HEK293T (cell line): Measurements from ENCODE around the gene CDC45.
"Not testable (repeated sequence)": the region's sequence is repeated elsewhere in the genome, so short reads cannot be mapped to it uniquely, and the experiment has no call there.

ENCODE experiments used
- CTCF ChIA-PET: fragments of 350-600 bp; formaldehyde crosslinking; extraction: SDS; loops from one replicate; lab custom pipeline; 2021; ENCODE audit warnings: antibody characterized with exemption, inconsistent platforms; lab: Yijun Ruan, JAX
- POLR2A ChIA-PET: fragments of 350-600 bp; formaldehyde crosslinking; extraction: SDS; loops from one replicate; lab custom pipeline; 2020; ENCODE audit warnings: antibody characterized with exemption, inconsistent platforms; lab: Yijun Ruan, JAX
- DNase-seq: peaks from one replicate; pipeline ENCODE4 v3.0.0; 2012; ENCODE audit warnings: mixed read lengths; ENCODE audit errors: extremely low spot score
- ARNT ChIP-seq: fragments of 450-650 bp; IDR thresholded peaks from 2 replicates; pipeline ENCODE4 v1.6.1; 2017; ENCODE audit warnings: mild to moderate bottlenecking
- BHLHE40 ChIP-seq: fragments of 450-650 bp; IDR thresholded peaks from 2 replicates; pipeline ENCODE4 v1.6.1; 2016; ENCODE audit warnings: mild to moderate bottlenecking, moderate library complexity, borderline replicate concordance
- CTBP1 ChIP-seq: fragments of 450-650 bp; IDR thresholded peaks from 2 replicates; pipeline ENCODE4 v1.6.1; 2016; ENCODE audit warnings: borderline replicate concordance
- ELF4 ChIP-seq: fragments of 450-650 bp; IDR thresholded peaks from 2 replicates; pipeline ENCODE4 v1.6.1; 2017; ENCODE audit warnings: antibody characterized with exemption
- FOXA1 ChIP-seq: fragments of 450-650 bp; IDR thresholded peaks from 2 replicates; pipeline ENCODE4 v1.6.1; 2016; ENCODE audit warnings: mild to moderate bottlenecking
- FOXK2 ChIP-seq: fragments of 450-650 bp; IDR thresholded peaks from 2 replicates; pipeline ENCODE4 v1.6.1; 2016; ENCODE audit warnings: mild to moderate bottlenecking
- FOXM1 ChIP-seq: fragments of 450-650 bp; IDR thresholded peaks from 2 replicates; pipeline ENCODE4 v1.6.1; 2017; ENCODE audit warnings: mild to moderate bottlenecking, borderline replicate concordance
- HDGF ChIP-seq: fragments of 450-650 bp; IDR thresholded peaks from 2 replicates; pipeline ENCODE4 v1.6.1; 2017; ENCODE audit warnings: antibody characterized with exemption, borderline replicate concordance
- L3MBTL2 ChIP-seq: fragments of 450-650 bp; conservative IDR thresholded peaks from 2 replicates; pipeline ENCODE4 v1.6.1; 2016; ENCODE audit warnings: mild to moderate bottlenecking
- LEF1 ChIP-seq: fragments of 450-650 bp; IDR thresholded peaks from 2 replicates; pipeline ENCODE4 v1.6.1; 2017; ENCODE audit warnings: mild to moderate bottlenecking, borderline replicate concordance
- NFRKB ChIP-seq: fragments of 450-650 bp; IDR thresholded peaks from 2 replicates; pipeline ENCODE4 v1.6.1; 2016; ENCODE audit warnings: mild to moderate bottlenecking, moderate library complexity
- SP1 ChIP-seq: fragments of 450-650 bp; IDR thresholded peaks from 2 replicates; pipeline ENCODE4 v1.6.1; 2017
- SUZ12 ChIP-seq: fragments of 450-650 bp; IDR thresholded peaks from 2 replicates; pipeline ENCODE4 v1.6.1; 2016; ENCODE audit warnings: mild to moderate bottlenecking
- TARDBP ChIP-seq: fragments of 450-650 bp; IDR thresholded peaks from 2 replicates; pipeline ENCODE4 v1.6.1; 2016
- ZNF384 ChIP-seq: fragments of 450-650 bp; IDR thresholded peaks from 2 replicates; pipeline ENCODE4 v1.6.1; 2016
- TF ChIP-seq, protein P1 (sequence below): fragments of 450-650 bp; IDR thresholded peaks from 2 replicates; pipeline ENCODE4 v1.6.1; 2016

Gene CDC45

GRCh38 chr22:19543970-19544708 lies 64.4 kb downstream of the CDC45 start:
- POLR2A ChIA-PET: no interaction called here

DNA sequence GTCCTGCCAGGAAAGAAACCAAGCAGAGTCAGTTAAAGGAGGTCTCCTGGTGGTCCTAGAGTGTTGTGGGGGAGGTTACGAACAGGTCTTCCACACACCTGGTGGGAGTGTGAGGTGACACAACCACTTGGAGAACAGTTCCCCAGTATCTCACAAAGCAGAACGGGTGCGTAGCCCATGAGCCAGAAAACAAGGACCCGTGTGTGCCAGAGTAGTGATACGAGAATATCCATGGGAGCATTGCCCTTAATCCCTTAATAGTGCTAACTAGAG lies 66.2 kb downstream of the CDC45 start:
- POLR2A ChIA-PET: no interaction called here
- TF ChIP-seq FOXM1 (no peak), SUZ12 (no peak), LEF1 (no peak), NFRKB (no peak), ZNF384 (no peak), BHLHE40 (no peak)
- TF ChIP-seq, protein P1, sequence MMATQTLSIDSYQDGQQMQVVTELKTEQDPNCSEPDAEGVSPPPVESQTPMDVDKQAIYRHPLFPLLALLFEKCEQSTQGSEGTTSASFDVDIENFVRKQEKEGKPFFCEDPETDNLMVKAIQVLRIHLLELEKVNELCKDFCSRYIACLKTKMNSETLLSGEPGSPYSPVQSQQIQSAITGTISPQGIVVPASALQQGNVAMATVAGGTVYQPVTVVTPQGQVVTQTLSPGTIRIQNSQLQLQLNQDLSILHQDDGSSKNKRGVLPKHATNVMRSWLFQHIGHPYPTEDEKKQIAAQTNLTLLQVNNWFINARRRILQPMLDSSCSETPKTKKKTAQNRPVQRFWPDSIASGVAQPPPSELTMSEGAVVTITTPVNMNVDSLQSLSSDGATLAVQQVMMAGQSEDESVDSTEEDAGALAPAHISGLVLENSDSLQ: no peak
- CTCF ChIA-PET: no interaction called here
- no peak for DNase-seq

More at GRCh38 chr22:19543970-19544708, 64.4 kb downstream of the CDC45 start:
- no peak for TF ChIP-seq ZNF384
- TF ChIP-seq FOXM1: no peak
- no peak for TF ChIP-seq BHLHE40
- no peak for TF ChIP-seq HDGF
- TF ChIP-seq FOXK2: no peak
- no peak for TF ChIP-seq SUZ12
- no peak for DNase-seq
- CTCF ChIA-PET: no interaction called here

- DNase-seq: no peak
- TF ChIP-seq CTBP1 (no peak), ARNT (no peak), L3MBTL2 (no peak), FOXK2 (no peak), SP1 (no peak), ZNF384 (no peak), BHLHE40 (no peak), ELF4 (no peak), SUZ12 (no peak), LEF1 (no peak), TARDBP (no peak)
- TF ChIP-seq, protein P1: no peak
- ChIA-PET POLR2A (no interaction called here), CTCF (no interaction called here)
Measured at GRCh38 chr22:19546680-19547079, 67.0 kb downstream of the CDC45 start.

DNA sequence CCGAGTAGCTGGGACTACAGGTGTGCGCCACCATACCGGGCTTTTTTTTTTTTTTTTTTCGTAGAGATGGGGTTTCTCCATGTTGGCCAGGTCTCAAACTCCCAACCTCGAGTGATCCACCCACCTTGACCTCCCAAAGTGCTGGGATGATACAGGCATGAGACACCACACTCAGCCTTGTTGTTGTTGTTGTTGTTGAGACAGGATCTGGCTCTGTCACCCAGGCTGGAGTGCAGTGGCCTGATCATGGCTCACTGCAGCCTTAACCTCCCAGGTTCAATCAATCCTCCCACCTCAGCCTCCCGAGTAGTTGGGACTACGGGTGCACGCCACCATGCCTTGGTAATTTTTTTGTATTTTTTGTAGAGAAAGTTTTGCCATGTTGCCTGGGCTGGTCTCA lies 67.9 kb downstream of the CDC45 start:
- TF ChIP-seq TARDBP (no peak), HDGF (no peak), NFRKB (no peak), FOXK2 (no peak), FOXM1 (no peak), FOXA1 (no peak), ZNF384 (no peak), ELF4 (no peak), BHLHE40 (no peak), CTBP1 (no peak), SP1 (no peak), LEF1 (no peak), SUZ12 (no peak), ARNT (no peak), L3MBTL2 (no peak)
- TF ChIP-seq, protein P1: no peak
- POLR2A ChIA-PET: no interaction called here
- DNase-seq: no peak
- CTCF ChIA-PET: no interaction called here

DNA sequence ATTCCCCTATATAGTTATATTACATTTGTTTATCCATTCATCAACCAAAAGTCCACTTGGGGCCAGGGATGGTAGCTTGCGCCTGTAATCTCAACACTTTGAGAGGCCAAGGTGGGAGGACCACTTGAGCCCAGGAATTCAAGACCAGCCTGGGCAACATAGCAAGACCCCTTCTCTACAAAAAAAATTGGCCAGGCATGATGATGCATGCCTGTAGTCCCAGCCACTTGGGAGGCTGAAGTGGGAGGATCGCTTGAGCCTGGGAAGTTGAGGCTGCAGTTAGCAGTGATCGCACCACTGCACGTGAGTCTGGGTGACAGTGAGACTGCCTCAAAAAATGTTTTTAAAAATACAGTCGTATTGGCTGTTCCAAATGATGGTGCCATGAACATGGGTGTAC lies 68.7 kb downstream of the CDC45 start:
- CTCF ChIA-PET, POLR2A ChIA-PET, DNase-seq: not testable (repeated sequence)

- POLR2A ChIA-PET: no interaction called here
- TF ChIP-seq SP1: no peak
- TF ChIP-seq CTBP1: no peak
- no peak for TF ChIP-seq ELF4
- TF ChIP-seq, protein P1: no peak
- TF ChIP-seq ARNT: no peak
- TF ChIP-seq TARDBP: no peak
- TF ChIP-seq SUZ12: no peak
- TF ChIP-seq HDGF: no peak
- no peak for TF ChIP-seq L3MBTL2
- DNase-seq: no peak
- CTCF ChIA-PET: no interaction called here
Measured at GRCh38 chr22:19548964-19549363, 69.2 kb downstream of the CDC45 start.

- POLR2A ChIA-PET: no interaction called here
- CTCF ChIA-PET: no interaction called here
- no peak for TF ChIP-seq SP1
- no peak for TF ChIP-seq ELF4
- TF ChIP-seq BHLHE40: no peak
- TF ChIP-seq, protein P1: no peak
- no peak for TF ChIP-seq CTBP1
- TF ChIP-seq SUZ12: no peak
- TF ChIP-seq ZNF384: no peak
- TF ChIP-seq L3MBTL2: no peak
- no peak for TF ChIP-seq NFRKB
- TF ChIP-seq HDGF: no peak
- no peak for TF ChIP-seq FOXA1
- no peak for TF ChIP-seq FOXK2
- TF ChIP-seq TARDBP: no peak
- no peak for TF ChIP-seq LEF1
- no peak for TF ChIP-seq ARNT
- TF ChIP-seq FOXM1: no peak
- DNase-seq: no peak
Measured at GRCh38 chr22:19549428-19549827, 69.7 kb downstream of the CDC45 start.
